GM18951 (cell line): ENCODE measurements around the gene KLHL25.

ENCODE experiments used
- POLR2A ChIP-seq: IDR thresholded peaks from 4 replicates; pipeline ENCODE4 v1.6.1; 2011; ENCODE audit warnings: mild to moderate bottlenecking; ENCODE audit not compliant: insufficient read length, insufficient read depth; ENCODE audit errors: extremely low read depth
- in situ Hi-C: fragments of 300-500 bp; cut with MboI; formaldehyde crosslinking; loops from one replicate; pipeline ENCODE4 v1.12.0; 2022; ENCODE audit warnings: low sequenced_read_pairs, mixed read lengths, inconsistent platforms; ENCODE audit not compliant: unreplicated experiment

The KLHL25 gene

GRCh38 chr15:85717212-85717611 is 77.5 kb downstream of the KLHL25 start:
- in situ Hi-C loops: no loop called here
- no peak for TF ChIP-seq POLR2A

- in situ Hi-C loops: no loop called here
- TF ChIP-seq POLR2A: no peak
Observed at GRCh38 chr15:85716261-85716660, 78.5 kb downstream of the KLHL25 start.

DNA sequence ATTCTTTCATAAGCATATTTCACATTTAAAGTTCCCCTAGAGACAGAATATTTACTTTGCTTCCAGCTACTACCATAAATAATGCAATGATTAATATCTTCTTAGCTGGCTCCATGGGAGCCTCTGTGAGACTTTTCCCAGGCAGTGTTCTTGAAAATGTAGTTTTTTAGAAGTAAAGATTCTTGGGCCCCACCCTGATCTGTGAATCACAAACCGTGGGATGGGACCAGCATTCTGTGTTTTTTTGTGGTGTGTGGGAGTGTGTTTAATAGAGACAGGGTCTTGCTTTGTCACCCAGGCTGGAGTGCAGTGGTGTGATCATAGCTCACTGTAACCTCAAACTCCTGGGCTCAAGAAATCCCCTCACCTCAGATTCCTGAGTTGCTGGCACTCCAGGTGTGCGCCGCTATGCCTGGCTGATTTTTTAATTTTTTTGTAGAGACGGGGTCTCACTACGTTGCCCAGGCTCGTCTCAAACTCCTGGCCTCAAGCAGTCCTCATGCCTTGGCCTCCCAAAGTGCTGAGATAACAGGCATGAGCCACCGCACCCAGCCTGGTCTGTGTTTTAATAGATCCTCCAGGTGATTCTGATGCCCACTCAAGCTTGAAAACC is 83.0 kb downstream of the KLHL25 start:
- in situ Hi-C loops: no loop called here
- TF ChIP-seq POLR2A: no peak

- in situ Hi-C loops: no loop called here
- TF ChIP-seq POLR2A: peak; percentile 48
Observed at GRCh38 chr15:85710340-85710842, 84.3 kb downstream of the KLHL25 start.
